Cardiac fibroblast (primary cell): Measurements from ENCODE around the gene CFTR.
"Not testable (repeated sequence)": the region's sequence is repeated elsewhere in the genome, so short reads cannot be mapped to it uniquely, and the experiment has no call there.

Experiments
- DNase-seq, 2 donors: peaks; one replicate each; pipeline versions ENCODE4 v3.0.0 to v3.0.0-alpha.2; 2010; ENCODE audit warnings: low read depth in 2 of 2
- H3K4me3 ChIP-seq, 2 donors: replicated peaks in 1 of 2; 1 replicate in 1 of 2; 2 replicates in 1 of 2; pipeline ENCODE4 v1.5.1; 2011; ENCODE audit warnings: low read depth in 2 of 2, low read length in 2 of 2, mild to moderate bottlenecking in 2 of 2, moderate library complexity in 1 of 2
- TF ChIP-seq, protein P1 (sequence below): IDR thresholded peaks from one replicate; pipeline ENCODE4 v1.5.1; 2011; ENCODE audit warnings: low read depth, mild to moderate bottlenecking, low read length, inconsistent platforms

The CFTR gene

DNA sequence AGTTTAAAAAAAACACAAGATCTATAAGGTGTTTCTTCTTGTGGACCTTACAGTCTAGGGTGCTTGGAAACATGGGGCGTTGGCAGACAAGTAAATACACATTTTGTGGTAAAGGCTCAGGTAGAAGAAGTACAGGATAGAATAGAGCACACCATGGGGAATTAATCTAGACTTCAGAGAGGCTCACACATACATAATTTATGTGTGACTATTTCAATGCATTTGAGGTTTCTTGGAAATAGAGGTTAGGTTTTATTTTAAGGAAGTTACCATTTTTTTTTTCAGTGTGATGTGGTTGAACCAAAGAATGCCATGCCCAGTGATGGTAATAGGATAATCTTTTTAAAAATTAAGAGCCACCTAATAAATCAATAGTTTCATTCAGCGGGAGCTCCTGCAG is 12.8 kb downstream of the CFTR start:
- no peak overlapping the region for H3K4me3 ChIP-seq
- DNase-seq: no peak
- TF ChIP-seq, protein P1, sequence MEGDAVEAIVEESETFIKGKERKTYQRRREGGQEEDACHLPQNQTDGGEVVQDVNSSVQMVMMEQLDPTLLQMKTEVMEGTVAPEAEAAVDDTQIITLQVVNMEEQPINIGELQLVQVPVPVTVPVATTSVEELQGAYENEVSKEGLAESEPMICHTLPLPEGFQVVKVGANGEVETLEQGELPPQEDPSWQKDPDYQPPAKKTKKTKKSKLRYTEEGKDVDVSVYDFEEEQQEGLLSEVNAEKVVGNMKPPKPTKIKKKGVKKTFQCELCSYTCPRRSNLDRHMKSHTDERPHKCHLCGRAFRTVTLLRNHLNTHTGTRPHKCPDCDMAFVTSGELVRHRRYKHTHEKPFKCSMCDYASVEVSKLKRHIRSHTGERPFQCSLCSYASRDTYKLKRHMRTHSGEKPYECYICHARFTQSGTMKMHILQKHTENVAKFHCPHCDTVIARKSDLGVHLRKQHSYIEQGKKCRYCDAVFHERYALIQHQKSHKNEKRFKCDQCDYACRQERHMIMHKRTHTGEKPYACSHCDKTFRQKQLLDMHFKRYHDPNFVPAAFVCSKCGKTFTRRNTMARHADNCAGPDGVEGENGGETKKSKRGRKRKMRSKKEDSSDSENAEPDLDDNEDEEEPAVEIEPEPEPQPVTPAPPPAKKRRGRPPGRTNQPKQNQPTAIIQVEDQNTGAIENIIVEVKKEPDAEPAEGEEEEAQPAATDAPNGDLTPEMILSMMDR: no peak

DNA sequence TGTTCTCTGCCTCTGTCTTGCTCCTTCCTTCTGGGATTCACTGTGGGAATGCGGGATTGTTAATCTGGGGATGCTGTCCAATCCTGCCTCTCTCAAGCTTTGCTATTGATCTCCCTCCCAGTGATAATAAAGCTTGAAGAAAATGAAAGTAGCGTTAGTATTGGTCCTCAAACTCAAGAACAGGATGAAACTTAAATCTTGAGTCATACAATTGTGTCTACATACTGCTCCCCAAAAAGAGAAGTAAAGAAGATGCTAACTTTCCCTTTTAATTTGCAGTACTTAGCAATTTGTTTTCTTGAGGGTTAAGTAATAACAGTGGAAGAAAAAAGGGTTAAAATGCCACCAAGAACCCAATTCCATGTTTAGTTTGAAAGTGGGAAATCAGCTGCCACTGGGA is 13.6 kb downstream of the CFTR start:
- no peak for DNase-seq
- no peak overlapping the region for H3K4me3 ChIP-seq
- TF ChIP-seq, protein P1: no peak

DNA sequence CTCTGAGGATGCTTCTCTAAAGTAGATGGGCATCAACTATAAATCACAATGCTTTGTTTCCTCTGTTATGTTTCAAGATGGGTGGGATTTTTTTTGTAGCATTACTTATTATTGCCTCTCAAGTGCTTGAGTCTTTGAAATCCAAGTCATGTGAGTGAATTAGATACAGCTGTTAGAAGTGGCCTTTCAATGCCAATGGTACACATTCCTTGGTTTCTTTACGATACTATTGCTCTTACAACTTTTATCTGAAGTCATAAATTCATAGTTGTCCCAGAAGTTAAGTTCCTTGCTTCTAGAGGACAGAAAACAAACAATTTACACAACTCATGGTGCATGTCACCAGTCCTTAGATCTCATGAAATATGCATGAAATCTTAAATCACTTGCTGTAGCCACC is 15.5 kb downstream of the CFTR start:
- no peak overlapping the region for H3K4me3 ChIP-seq
- DNase-seq: no peak
- TF ChIP-seq, protein P1: no peak

DNA sequence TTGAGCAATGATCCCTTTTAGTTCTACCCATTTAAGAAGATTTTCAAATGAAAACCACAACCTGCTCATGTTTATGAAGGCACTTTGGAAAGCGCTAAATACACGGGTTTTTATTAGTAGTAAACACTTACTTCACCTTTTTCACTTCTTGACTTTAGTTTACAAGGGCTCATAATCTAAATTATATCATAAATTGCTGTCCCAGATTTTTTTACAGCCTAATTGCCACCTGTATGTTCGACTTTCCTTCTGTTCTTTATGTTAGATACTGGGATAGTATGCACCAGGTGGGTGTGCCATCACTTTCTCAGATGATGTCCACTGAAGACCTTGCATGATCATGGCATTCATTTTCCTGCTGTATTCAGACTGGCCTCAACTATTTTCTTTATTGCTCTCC is 22.5 kb downstream of the CFTR start:
- TF ChIP-seq, protein P1: no peak
- DNase-seq: no peak
- H3K4me3 ChIP-seq: no peak overlapping the region

DNA sequence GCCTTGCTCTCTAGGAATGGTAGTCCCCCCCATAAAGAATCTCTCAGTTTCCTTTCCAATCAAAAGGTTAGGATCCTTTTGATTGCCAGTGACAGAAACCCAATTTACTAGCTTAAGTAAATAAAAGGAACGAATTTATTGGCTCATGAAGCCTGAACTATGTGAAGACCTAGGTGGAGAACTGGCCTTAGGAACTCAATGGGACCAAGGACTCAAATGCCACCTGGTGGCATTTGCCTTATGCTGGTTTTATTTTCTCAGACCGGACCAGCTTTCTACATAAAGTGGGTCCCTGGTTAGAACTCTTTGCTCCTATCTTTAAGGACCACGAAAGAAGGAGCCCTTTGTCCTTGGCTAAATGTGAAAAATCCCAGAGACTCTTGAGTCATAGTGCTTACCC is 25.4 kb downstream of the CFTR start:
- DNase-seq: no peak
- H3K4me3 ChIP-seq: no peak overlapping the region
- TF ChIP-seq, protein P1: no peak

DNA sequence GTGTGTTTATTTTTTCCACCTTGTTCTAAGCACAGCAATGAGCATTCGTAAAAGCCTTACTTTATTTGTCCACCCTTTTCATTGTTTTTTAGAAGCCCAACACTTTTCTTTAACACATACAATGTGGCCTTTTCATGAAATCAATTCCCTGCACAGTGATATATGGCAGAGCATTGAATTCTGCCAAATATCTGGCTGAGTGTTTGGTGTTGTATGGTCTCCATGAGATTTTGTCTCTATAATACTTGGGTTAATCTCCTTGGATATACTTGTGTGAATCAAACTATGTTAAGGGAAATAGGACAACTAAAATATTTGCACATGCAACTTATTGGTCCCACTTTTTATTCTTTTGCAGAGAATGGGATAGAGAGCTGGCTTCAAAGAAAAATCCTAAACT is 28.9 kb downstream of the CFTR start:
- TF ChIP-seq, protein P1: no peak
- no peak overlapping the region for H3K4me3 ChIP-seq
- no peak for DNase-seq

DNA sequence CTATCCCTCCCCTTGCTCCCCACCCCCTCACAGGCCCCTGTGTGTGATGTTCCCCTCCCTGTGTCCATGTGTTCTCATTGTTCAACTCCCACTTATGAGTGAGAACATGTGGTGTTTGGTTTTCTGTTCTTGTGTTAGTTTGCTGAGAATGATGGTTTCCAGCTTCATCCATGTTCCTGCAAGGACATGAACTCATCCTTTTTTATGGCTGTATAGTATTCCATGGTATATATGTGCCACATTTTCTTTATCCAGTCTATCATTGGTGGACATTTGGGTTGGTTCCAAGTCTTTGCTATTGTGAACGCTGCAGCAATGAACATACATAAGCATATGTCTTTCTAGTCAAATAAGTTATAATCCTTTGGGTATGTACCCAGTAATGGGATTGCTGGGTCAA is 37.4 kb downstream of the CFTR start:
- not testable (repeated sequence) for H3K4me3 ChIP-seq, DNase-seq
